COLO829 (cell line): Measurements from ENCODE around the gene DDX39A.
"Not testable (repeated sequence)": the region's sequence is repeated elsewhere in the genome, so short reads cannot be mapped to it uniquely, and the experiment has no call there.

Experiments used
- DNase-seq: peaks from one replicate; pipeline ENCODE4 v3.0.0; 2012; ENCODE audit warnings: low spot score

DDX39A gene

DNA sequence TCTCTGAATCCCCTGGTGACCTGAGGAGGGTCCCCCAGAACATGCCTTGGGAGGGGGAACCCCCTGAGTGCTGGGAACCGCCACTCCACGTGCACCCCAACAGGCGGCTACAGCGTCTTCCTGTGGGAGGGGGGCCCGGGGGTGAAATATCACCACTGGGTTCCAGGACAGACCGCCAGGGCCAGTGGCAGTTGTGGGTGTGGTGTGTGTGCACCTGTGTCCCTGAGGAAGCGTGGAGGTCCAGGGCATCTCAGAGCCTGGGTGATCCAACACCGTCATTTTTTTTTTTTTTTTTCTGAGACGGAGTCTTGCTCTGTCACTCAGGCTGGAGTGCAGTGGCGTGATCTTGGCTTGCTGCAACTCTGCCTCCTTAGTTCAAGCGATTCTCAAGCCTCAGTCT is 33.6 kb downstream of the DDX39A start:
- no peak for DNase-seq

DNA sequence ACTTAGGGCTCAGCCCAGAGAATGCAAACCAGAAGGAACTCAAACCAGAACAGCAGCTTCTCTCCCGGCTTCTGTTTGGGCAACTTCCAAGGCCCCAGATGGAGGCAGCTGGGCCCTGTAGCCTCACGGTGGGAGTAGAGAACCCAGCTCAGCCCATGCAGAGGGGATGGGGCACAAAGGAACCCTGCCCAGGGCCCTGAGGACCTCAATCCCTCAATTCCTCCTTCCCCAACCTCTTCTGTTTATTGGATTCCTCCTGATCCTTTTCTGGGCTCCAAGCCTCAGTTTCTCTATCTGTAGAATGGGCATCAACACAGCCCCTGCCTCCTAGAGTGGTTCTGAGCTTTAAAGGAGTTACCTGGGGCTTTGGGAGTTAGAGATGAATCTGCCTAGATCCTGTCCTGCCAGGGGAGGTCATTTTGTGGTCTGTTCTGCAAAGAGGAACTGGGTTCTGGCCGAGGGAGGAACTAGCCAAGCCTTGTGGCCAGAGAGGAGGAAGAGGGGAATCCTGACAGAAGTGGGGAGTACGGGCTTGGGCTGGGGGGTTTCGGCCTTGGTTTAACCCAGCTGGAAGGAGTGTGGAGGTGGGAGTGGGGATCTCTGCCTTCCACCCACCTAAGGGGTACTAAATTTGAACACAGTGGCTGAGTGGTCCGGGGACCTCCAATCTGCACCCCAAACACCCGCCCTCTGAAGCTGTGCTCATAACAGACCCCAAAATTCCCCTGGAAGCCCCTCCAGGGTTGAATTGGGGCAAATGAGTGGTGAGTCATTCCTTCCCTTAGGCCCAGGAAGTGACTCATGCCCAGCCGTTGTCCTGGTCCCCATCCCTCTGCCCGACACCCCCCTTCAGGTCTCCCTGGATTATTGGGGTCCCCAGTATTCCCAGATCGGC is 35.2 kb downstream of the DDX39A start:
- DNase-seq: peak; percentile 57

GRCh38 chr19:14381689-14382474 is 37.3 kb downstream of the DDX39A start:
- no peak for DNase-seq

DNA sequence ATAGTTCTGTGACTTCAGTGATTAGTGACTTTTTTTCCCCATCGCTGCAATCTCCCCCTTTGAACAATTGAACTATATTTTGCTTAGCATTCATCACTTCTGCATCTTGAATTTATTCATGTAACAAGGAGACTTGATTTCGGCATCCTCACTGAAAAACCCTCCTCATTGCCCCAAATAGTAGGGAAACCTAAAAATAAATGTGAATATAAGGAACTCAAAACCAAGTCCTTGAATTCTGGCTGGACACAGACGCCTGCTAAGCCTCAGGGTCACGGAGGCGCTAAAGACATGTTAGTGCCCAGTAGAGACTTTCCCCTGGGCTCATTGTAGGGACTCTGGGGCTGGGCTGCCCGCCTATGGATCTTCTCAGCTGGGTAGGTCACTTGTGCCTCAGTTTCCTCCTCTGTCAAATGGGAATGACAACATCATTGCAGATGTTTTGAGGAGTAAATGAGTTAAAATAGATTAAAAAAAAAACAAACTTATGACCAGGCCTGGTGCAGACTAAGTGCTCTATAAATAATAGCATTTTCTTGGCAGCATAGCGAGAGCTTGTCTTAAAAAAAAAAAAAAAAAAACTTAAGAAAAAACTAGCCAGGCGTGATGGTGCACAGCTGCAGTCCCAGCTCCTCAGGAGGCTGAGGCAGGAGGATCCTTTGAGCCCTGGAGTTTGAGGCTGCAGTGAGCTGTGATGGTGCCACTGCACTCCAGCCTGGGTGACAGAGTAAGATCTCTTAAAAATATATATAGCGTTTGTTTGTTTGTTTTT is 39.7 kb downstream of the DDX39A start:
- no peak for DNase-seq

DNA sequence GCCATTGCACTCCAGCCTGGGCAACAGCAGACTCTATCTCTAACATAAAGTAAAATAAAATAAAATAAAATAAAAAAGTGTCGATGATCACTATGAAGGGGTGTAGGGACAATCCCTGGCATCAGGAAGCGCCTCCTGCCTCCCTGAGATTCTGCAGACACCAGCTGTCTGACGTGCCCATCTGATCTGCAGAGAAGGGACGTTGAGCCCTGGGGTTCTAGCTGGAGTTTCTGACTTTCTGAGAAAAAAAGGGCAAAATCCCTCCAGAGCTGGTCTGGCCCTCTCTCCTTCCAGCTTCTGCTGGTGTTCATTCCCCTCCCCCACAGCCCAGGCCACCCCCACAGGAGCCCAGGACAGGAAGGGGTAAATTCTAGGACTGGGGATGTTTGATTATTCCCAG is 40.3 kb downstream of the DDX39A start:
- no peak for DNase-seq

- DNase-seq: no peak
Observed at GRCh38 chr19:14377883-14378328, 41.2 kb downstream of the DDX39A start.

DNA sequence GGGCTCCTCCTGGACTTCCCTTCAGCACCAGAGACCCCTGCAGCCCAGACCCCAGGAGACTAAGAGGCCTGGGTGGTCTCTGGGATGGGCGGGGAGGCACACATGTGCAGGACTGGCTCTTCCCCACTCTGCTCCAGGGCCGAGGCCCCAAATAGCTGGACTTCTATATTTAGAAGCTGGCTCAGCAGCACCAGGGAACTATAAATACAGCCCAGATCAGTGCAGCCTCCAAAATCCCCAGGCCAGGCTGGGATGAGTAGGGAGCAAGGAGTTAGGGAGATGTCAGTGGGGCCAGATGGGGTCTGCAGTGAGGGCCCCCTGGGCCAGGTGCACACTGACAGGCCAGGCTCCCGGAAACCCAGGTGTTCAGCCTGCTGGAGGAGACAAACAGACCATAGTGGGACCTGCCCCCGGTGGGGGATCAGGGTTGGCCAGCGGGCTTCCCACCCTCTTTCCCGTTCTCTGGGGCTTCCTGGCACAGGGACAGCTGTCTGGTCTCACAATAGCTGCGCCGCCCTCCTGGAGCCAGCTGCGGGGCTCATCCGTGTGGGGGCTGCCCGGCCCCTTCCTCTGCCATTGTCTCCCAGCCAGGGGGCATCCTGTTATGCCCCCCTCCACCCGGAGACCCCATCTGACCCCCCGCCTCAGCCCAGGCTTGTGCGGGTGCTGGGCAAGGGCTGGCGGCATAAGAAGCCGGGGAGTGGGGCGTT is 43.4 kb downstream of the DDX39A start:
- DNase-seq: no peak

GRCh38 chr19:14375055-14375581 is 44.0 kb downstream of the DDX39A start:
- no peak for DNase-seq

DNA sequence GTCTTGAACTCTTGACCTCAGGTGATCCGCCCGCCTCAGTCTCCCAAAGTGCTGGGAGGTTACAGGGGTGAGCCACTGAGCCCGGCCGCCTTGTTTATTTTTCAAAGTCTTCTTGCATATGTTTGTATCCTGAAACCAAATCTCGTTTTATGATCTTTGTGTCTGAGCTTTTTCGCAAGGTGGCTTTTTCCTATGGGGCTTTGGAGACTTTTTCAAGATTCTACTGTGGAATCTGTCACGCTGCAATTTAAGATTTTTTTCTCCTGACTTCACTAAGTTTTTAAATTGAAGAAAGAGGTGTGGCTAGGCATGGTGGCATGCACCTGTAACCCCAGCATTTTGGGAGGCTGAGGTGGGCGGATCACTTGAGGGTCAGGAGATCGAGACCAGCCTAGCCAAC is 44.8 kb downstream of the DDX39A start:
- DNase-seq: not testable (repeated sequence)

DNA sequence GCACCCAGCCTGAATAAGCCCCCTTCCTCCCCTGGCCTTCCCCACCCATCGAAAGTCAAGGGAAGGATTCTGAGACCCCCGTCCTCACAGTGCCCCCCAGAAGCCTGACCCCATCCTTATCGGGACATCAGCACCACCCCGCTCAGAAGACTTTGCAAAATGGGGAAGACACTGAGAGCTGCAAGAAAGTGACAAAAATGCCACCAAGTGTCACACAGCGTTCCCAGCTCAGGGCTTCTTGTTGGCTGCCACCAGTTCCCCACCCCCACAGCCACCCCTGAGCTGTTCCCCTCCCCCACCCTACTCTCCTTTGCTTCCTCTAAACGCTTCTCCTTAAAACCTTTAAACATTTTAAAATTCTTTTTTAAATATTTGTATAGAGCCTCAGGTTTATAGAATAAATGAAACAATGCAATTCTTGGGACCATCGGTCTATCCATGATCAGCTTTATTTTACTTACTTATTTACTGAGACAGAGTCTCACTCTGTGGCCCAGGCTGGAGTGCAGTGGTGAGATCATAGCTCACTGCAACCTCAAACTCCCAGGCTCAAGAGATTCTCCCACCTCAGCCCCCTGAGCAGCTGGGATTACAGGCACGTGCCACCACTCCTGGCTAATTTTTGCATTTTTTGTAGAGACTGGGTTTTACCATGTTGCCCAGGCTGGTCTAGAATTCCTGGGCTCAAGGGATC is 46.6 kb downstream of the DDX39A start:
- DNase-seq: not testable (repeated sequence)

DNA sequence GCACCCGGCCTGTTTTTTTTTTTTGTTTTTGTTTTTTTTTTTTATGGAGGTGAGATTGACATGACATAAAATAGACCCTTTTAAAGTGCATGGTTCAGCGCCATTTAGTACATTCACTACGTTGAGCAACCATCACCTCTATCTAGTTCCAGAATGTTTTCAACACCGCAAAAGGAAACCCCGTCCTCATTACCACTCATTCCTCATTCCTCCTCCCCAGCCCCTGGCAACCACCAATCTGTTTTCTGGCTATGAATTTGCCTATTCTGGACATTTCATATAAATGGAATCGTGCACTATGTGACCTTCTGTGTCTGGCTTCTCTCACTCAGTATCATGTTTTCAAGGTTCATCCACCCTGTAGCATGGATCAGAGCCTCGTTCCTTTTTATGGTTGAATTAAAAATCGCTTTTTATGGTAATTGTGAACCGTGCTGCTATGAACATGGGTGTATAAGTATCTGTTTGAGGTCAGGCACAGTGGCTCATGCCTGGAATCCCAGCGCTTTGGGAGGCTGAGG is 47.8 kb downstream of the DDX39A start:
- no peak for DNase-seq

GRCh38 chr19:14370940-14371280 is 48.2 kb downstream of the DDX39A start:
- DNase-seq: no peak

DNA sequence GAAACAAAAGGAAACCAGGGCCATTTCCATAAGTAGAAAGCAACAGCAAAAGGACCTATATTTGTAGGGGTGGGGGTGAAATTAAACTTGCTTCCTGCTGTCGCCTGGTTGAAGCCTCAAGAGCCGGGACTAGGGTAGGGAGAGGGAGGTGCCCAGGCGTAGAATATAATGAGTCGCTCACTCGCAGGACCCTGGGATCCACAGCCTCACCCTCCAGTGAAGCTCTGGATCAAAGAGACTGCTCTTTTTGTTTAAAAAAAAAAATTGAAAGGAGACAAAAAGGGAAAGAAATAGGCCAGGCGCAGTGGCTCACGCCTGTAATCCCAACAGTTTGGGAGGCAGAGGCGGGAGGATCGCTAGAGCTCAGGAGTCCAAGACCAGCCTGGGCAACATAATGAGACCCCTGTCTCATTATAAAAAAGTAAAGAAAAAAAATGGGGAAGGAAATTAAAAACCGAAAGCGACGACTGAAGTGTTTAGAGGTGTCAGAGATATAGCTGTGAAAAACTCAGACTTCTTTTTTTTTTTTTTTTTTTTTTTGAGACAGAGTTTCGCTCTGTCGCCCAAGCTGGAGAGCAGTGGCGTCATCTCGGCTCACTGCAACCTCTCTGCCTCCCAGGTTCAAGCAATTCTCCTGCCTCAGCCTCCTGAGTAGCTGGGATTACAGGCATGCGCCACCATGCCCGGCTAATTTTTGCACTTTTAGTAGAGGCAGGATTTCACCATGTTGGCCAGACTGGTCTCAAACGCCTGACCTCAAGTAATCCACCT is 48.8 kb downstream of the DDX39A start:
- DNase-seq: no peak

GRCh38 chr19:14369399-14370168 is 49.6 kb downstream of the DDX39A start:
- DNase-seq: no peak

- no peak for DNase-seq
Observed at GRCh38 chr19:14368011-14368513, 51.1 kb downstream of the DDX39A start.

GRCh38 chr19:14367016-14367415 is 52.1 kb downstream of the DDX39A start:
- no peak for DNase-seq

GRCh38 chr19:14366529-14366928 is 52.6 kb downstream of the DDX39A start:
- DNase-seq: no peak

- DNase-seq: not testable (repeated sequence)
Observed at GRCh38 chr19:14364098-14364443, 55.1 kb downstream of the DDX39A start.
